ENCODE measurements around the gene LUC7L2. TPM values are rescaled to one million over a fixed set of nuclear protein-coding genes. Genes with fewer than 3 reads are reported as not detected.
A peak's percentile ranks its signal among the peaks of the same experiment; 100 is the strongest.

The LUC7L2 gene
- total RNA-seq, 1 experiment from 2014 or later = 94.4 TPM

GRCh38 chr7:139370301-139370942 lies 10.7 kb downstream of the LUC7L2 start (continued):
- TF ChIP-seq ZSCAN18 (CRISPR knock-in tag; IDR thresholded peaks at IDR 0.05) = no peak

- ChIA-PET CTCF (interaction anchor here (0.6 to 1.0 kb wide), 3 partner anchors 50 to 75 kb away, joined by 3 to 7 read pairs (median 4); no protein-coding TSS in a partner anchor), POLR2A (interaction anchor here (0.6 to 0.7 kb wide), 2 partner anchors 11 to 50 kb away, joined by 3 to 7 read pairs; partner anchors contain the start of gene LUC7L2)
- TF ChIP-seq ZNF121 (CRISPR knock-in tag; IDR thresholded peaks at IDR 0.05) (no peak), GTF2I (CRISPR knock-in tag; conservative IDR thresholded peaks at IDR 0.05) (no peak), MAX (CRISPR knock-in tag; IDR thresholded peaks at IDR 0.05) (no peak), ZBTB21 (CRISPR knock-in tag; IDR thresholded peaks at IDR 0.05; ENCODE audit: borderline replicate concordance) (no peak), CDX4 (CRISPR knock-in tag; IDR thresholded peaks at IDR 0.05; ENCODE audit: borderline replicate concordance) (no peak), FOXP4 (CRISPR knock-in tag; IDR thresholded peaks at IDR 0.05) (no peak), IRF2 (CRISPR knock-in tag; IDR thresholded peaks at IDR 0.05; ENCODE audit: borderline replicate concordance, low read depth) (no peak)
- H3K9me3 Mint-ChIP-seq = no peaks in the 10 kb centered on the region
- peak overlapping the region; percentile 87 for H3K27ac Mint-ChIP-seq
- ATAC-seq = peak; percentile 79
- peaks cover 7% of the 10 kb centered on the region for H3K36me3 Mint-ChIP-seq
- peaks cover 57% of the 10 kb centered on the region for H3K4me1 Mint-ChIP-seq
- H3K27me3 Mint-ChIP-seq (ENCODE audit: low read depth) = no peaks in the 10 kb centered on the region
- no peak for DNase-seq (ENCODE audit: low spot score)
- H3K4me3 Mint-ChIP-seq = no peak overlapping the region
Measured at GRCh38 chr7:139370943-139371313, 11.2 kb downstream of the LUC7L2 start.

GRCh38 chr7:139374246-139374645 lies 14.6 kb downstream of the LUC7L2 start:
- ATAC-seq = no peak
- DNase-seq (ENCODE audit: low spot score) = no peak
- CTCF ChIA-PET = interaction anchor here (1.1 kb wide), 1 partner anchor 61 kb away, joined by 4 read pairs; no protein-coding TSS in a partner anchor
- Mint-ChIP-seq H3K27ac (peak overlapping the region; percentile 78), H3K4me3 (no peak overlapping the region), H3K27me3 (ENCODE audit: low read depth) (no peaks in the 10 kb centered on the region), H3K9me3 (no peaks in the 10 kb centered on the region), H3K36me3 (peaks cover 20% of the 10 kb centered on the region), H3K4me1 (peaks cover 40% of the 10 kb centered on the region)
- TF ChIP-seq ZNF512 (CRISPR knock-in tag; IDR thresholded peaks at IDR 0.05; ENCODE audit: borderline replicate concordance) = no peak
- TF ChIP-seq USF1 (CRISPR knock-in tag; IDR thresholded peaks at IDR 0.05) = no peak
- TF ChIP-seq ZNF232 (CRISPR knock-in tag; IDR thresholded peaks at IDR 0.05) = no peak
- no peak for TF ChIP-seq CTCF (IDR thresholded peaks at IDR 0.05)
- POLR2A ChIA-PET = interaction anchor here (0.6 to 1.1 kb wide), 2 partner anchors 14 to 19 kb away, joined by 4 to 5 read pairs; partner anchors contain the start of gene LUC7L2
